SK-N-SH treated with all-trans-retinoic acid at 6 μM for 48 hours (cell line): Measurements from ENCODE around the gene OR2Z1.

Experiments
- ATAC-seq: fragments of 200-7000 bp; cut with Tn5 transposase; 3 replicates; pipeline ENCODE4 v1.9.1; 2020; ENCODE audit warnings: mild to moderate bottlenecking, moderate library complexity
- ARNTL ChIP-seq: fragments of 450-650 bp; formaldehyde crosslinking; IDR thresholded peaks from 2 replicates; pipeline ENCODE4 v1.5.0; 2020; ENCODE audit warnings: low read depth, mild to moderate bottlenecking, moderate library complexity, borderline replicate concordance
- BACH2 ChIP-seq: fragments of 250-450 bp; sonication (Bioruptor Pico); IDR thresholded peaks from 2 replicates; pipeline ENCODE4 v1.9.0; 2021; ENCODE audit warnings: mild to moderate bottlenecking, borderline replicate concordance
- CREB5 ChIP-seq: fragments of 250-450 bp; sonication (Bioruptor Pico); IDR thresholded peaks from 2 replicates; pipeline ENCODE4 v1.5.1; 2020; ENCODE audit warnings: low read depth, mild to moderate bottlenecking, moderate library complexity
- CSDC2 ChIP-seq: fragments of 250-450 bp; sonication (Bioruptor Pico); IDR thresholded peaks from 2 replicates; pipeline ENCODE4 v1.5.0; 2020; ENCODE audit warnings: mild to moderate bottlenecking, moderate library complexity
- CSRNP3 ChIP-seq: fragments of 250-450 bp; sonication (Bioruptor Pico); IDR thresholded peaks from 2 replicates; pipeline ENCODE4 v1.5.1; 2021; ENCODE audit warnings: mild to moderate bottlenecking, moderate library complexity
- ISL1 ChIP-seq: fragments of 250-450 bp; sonication (Bioruptor Pico); IDR thresholded peaks from 2 replicates; pipeline ENCODE4 v2.1.2; 2022; ENCODE audit warnings: mild to moderate bottlenecking, moderate library complexity
- OSR1 ChIP-seq: fragments of 250-450 bp; sonication (Bioruptor Pico); IDR thresholded peaks from 2 replicates; pipeline ENCODE4 v1.8.0; 2022; ENCODE audit warnings: moderate library complexity, mild to moderate bottlenecking, inconsistent platforms
- PATZ1 ChIP-seq: fragments of 250-450 bp; sonication (Bioruptor Pico); IDR thresholded peaks from 2 replicates; pipeline ENCODE4 v1.8.0; 2020; ENCODE audit warnings: mild to moderate bottlenecking, moderate library complexity, borderline replicate concordance
- POU6F1 ChIP-seq: fragments of 250-450 bp; sonication (Bioruptor Pico); IDR thresholded peaks from 2 replicates; pipeline ENCODE4 v1.8.0; 2021; ENCODE audit warnings: low read depth, mild to moderate bottlenecking, moderate library complexity, borderline replicate concordance
- PPARA ChIP-seq: fragments of 250-450 bp; sonication (Bioruptor Pico); IDR thresholded peaks from 2 replicates; pipeline ENCODE4 v1.5.0; 2020; ENCODE audit warnings: mild to moderate bottlenecking, borderline replicate concordance
- RARB ChIP-seq: fragments of 250-450 bp; sonication (Bioruptor Pico); IDR thresholded peaks from 2 replicates; pipeline ENCODE4 v1.8.0; 2021; ENCODE audit warnings: mild to moderate bottlenecking, moderate library complexity
- SNAI2 ChIP-seq: fragments of 250-450 bp; sonication (Bioruptor Pico); IDR thresholded peaks from 2 replicates; pipeline ENCODE4 v1.5.0; 2020; ENCODE audit warnings: mild to moderate bottlenecking, moderate library complexity
- TCF4 ChIP-seq: fragments of 250-450 bp; sonication (Bioruptor Pico); IDR thresholded peaks from 2 replicates; pipeline ENCODE4 v1.8.0; 2021; ENCODE audit warnings: mild to moderate bottlenecking, moderate library complexity, borderline replicate concordance
- TOX ChIP-seq: fragments of 250-450 bp; sonication (Bioruptor Pico); IDR thresholded peaks from 2 replicates; pipeline ENCODE4 v1.8.0; 2021; ENCODE audit warnings: mild to moderate bottlenecking, moderate library complexity, borderline replicate concordance
- TSHZ2 ChIP-seq: fragments of 250-450 bp; sonication (Bioruptor Pico); IDR thresholded peaks from 2 replicates; pipeline ENCODE4 v1.5.0; 2020; ENCODE audit warnings: mild to moderate bottlenecking, moderate library complexity
- ZC3H10 ChIP-seq: fragments of 250-450 bp; sonication (Bioruptor Pico); IDR thresholded peaks from 2 replicates; pipeline ENCODE4 v1.5.1; 2021; ENCODE audit warnings: mild to moderate bottlenecking, moderate library complexity
- ZFP3 ChIP-seq: fragments of 250-450 bp; sonication (Bioruptor Pico); IDR thresholded peaks from 2 replicates; pipeline ENCODE4 v1.5.0; 2020; ENCODE audit warnings: mild to moderate bottlenecking, moderate library complexity
- ZFP30 ChIP-seq: fragments of 450-650 bp; formaldehyde crosslinking; IDR thresholded peaks from 2 replicates; pipeline ENCODE4 v1.5.0; 2022; ENCODE audit warnings: mild to moderate bottlenecking, moderate library complexity
- ZNF8 ChIP-seq: fragments of 450-650 bp; formaldehyde crosslinking; IDR thresholded peaks from 2 replicates; pipeline ENCODE4 v1.5.0; 2020; ENCODE audit warnings: mild to moderate bottlenecking, moderate library complexity

The OR2Z1 gene

GRCh38 chr19:8682472-8682871, 39.0 kb upstream of the OR2Z1 start (continued):
- TF ChIP-seq CREB5, result no peak
- TF ChIP-seq, all 23 proteins: peak for 0

- TF ChIP-seq SNAI2 (CRISPR knock-in tag), result no peak
- no peak for TF ChIP-seq PPARA (CRISPR knock-in tag)
- no peak for TF ChIP-seq ARNTL (CRISPR knock-in tag)
- TF ChIP-seq PATZ1 (CRISPR knock-in tag), result no peak
- no peak for TF ChIP-seq ISL1 (CRISPR knock-in tag)
- TF ChIP-seq CREB5, result no peak
- no peak for TF ChIP-seq TCF4 (CRISPR knock-in tag)
- TF ChIP-seq POU6F1 (CRISPR knock-in tag), result no peak
- no peak for TF ChIP-seq ZNF8
- no peak for TF ChIP-seq CSRNP3
- TF ChIP-seq ZFP3 (CRISPR knock-in tag), result no peak
- no peak for TF ChIP-seq ZC3H10
- no peak for TF ChIP-seq TOX (CRISPR knock-in tag)
- TF ChIP-seq BACH2 (CRISPR knock-in tag), result no peak
- TF ChIP-seq TSHZ2 (CRISPR knock-in tag), result no peak
- TF ChIP-seq ZFP30, result no peak
- TF ChIP-seq CSDC2, result no peak
- no peak for TF ChIP-seq OSR1 (CRISPR knock-in tag)
- TF ChIP-seq RARB (CRISPR knock-in tag), result no peak
- TF ChIP-seq, all 23 proteins: peak for 0
- ATAC-seq, result no peak
Measured at GRCh38 chr19:8682931-8683330, 38.5 kb upstream of the OR2Z1 start.

- no peak for ATAC-seq
- no peak for TF ChIP-seq CSDC2
- TF ChIP-seq, all 23 proteins: peak for 0
Measured at GRCh38 chr19:8684001-8684902, 37.2 kb upstream of the OR2Z1 start.
